HG03045 (cell line): Measurements from ENCODE around the gene NFATC3.

ENCODE experiments used
- ATAC-seq: cut with Tn5 transposase; IDR thresholded peaks from one replicate; pipeline ENCODE4 v1.9.1; 2021; ENCODE audit warnings: mild to moderate bottlenecking, moderate library complexity; ENCODE audit not compliant: unreplicated experiment

Gene NFATC3

GRCh38 chr16:68183046-68183445 is 97.9 kb downstream of the NFATC3 start:
- ATAC-seq: no peak

GRCh38 chr16:68186877-68187276 is 101.7 kb downstream of the NFATC3 start:
- ATAC-seq: no peak

- no peak for ATAC-seq
Measured at GRCh38 chr16:68187505-68187904, 102.3 kb downstream of the NFATC3 start.

- no peak for ATAC-seq
Measured at GRCh38 chr16:68188170-68188569, 103.0 kb downstream of the NFATC3 start.

GRCh38 chr16:68190081-68190480 is 104.9 kb downstream of the NFATC3 start:
- no peak for ATAC-seq

- ATAC-seq: no peak
Measured at GRCh38 chr16:68190736-68191510, 105.8 kb downstream of the NFATC3 start.

- ATAC-seq: no peak
Measured at GRCh38 chr16:68194251-68194650, 109.1 kb downstream of the NFATC3 start.

GRCh38 chr16:68197250-68197649 is 112.1 kb downstream of the NFATC3 start:
- no peak for ATAC-seq

GRCh38 chr16:68200088-68200783 is 115.1 kb downstream of the NFATC3 start:
- ATAC-seq: no peak

GRCh38 chr16:68202091-68202519 is 116.9 kb downstream of the NFATC3 start:
- no peak for ATAC-seq

GRCh38 chr16:68206245-68206644 is 121.1 kb downstream of the NFATC3 start:
- ATAC-seq: no peak

- ATAC-seq: no peak
Measured at GRCh38 chr16:68214726-68215125, 129.6 kb downstream of the NFATC3 start.

- ATAC-seq: no peak
Measured at GRCh38 chr16:68215302-68215701, 130.1 kb downstream of the NFATC3 start.

GRCh38 chr16:68216240-68216639 is 131.1 kb downstream of the NFATC3 start:
- ATAC-seq: no peak

GRCh38 chr16:68217506-68217905 is 132.3 kb downstream of the NFATC3 start:
- no peak for ATAC-seq

GRCh38 chr16:68219725-68220351 is 134.7 kb downstream of the NFATC3 start:
- ATAC-seq: no peak

- ATAC-seq: no peak
Measured at GRCh38 chr16:68223072-68223471, 137.9 kb downstream of the NFATC3 start.

- no peak for ATAC-seq
Measured at GRCh38 chr16:68226116-68226515, 140.9 kb downstream of the NFATC3 start.

GRCh38 chr16:68227183-68227793 is 142.1 kb downstream of the NFATC3 start:
- no peak for ATAC-seq

- no peak for ATAC-seq
Measured at GRCh38 chr16:68227850-68228553, 142.8 kb downstream of the NFATC3 start.

- no peak for ATAC-seq
Measured at GRCh38 chr16:68228652-68229051, 143.5 kb downstream of the NFATC3 start.
